ENCODE measurements around the gene HBB.

The HBB gene

DNA sequence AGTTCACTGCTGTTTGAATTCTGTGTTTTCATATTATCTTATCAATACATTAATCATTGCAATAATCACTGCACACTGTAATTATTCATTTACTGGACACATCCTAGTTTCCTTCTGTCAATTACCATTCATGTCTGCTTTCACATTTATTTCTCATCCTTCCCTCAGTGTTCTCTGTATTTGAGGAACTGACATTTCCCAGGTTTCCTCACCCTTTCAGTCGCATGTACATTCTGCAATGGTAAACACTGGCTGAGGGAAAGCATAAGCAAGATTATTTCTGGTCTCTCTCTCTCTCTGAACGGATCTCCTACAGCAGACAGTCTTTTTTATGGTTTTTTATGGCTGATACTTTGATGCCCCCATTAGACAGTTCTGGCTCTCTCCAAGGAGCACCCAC is 11.6 kb upstream of the HBB start:
- no peak overlapping the region for H3K27ac ChIP-seq (ENCODE audit: low read depth, low read length)
- H4K12ac ChIP-seq (ENCODE audit: low read depth, low read length), result no peak overlapping the region
- peaks cover 0 to 1% of the 10 kb centered on the region in 2 experiments for H3K36me3 ChIP-seq (ENCODE audit: control insufficient read depth in 1 of 2, insufficient read depth in 2 of 2, low read length in 2 of 2)
- H3K9ac ChIP-seq (ENCODE audit: low read length), result no peak overlapping the region
- H3K27me3 ChIP-seq (ENCODE audit: insufficient read depth, low read length), result no peaks in the 10 kb centered on the region
- H2AK5ac ChIP-seq (ENCODE audit: low read length), result no peak overlapping the region
- no peak for DNase-seq
- no peak overlapping the region for H3K18ac ChIP-seq (ENCODE audit: low read length)
- no peak overlapping the region for H3K4me3 ChIP-seq (ENCODE audit: low read depth, low read length)
- H3K23ac ChIP-seq (ENCODE audit: low read length), result no peak overlapping the region
- H4K8ac ChIP-seq (ENCODE audit: low read depth, low read length), result no peak overlapping the region
- H3K4me2 ChIP-seq (ENCODE audit: low read length), result no peak overlapping the region
- H4K91ac ChIP-seq (ENCODE audit: low read depth, low read length), result no peak overlapping the region
- no peaks in the 10 kb centered on the region for H3K4me1 ChIP-seq (ENCODE audit: control insufficient read depth in 1 of 2, insufficient read depth in 2 of 2, low read length in 2 of 2)
- H2BK12ac ChIP-seq (ENCODE audit: low read length), result no peak overlapping the region
- H2BK120ac ChIP-seq (ENCODE audit: insufficient read depth, low read length, poor library complexity), result no peak overlapping the region
- H3K79me1 ChIP-seq (ENCODE audit: low read length), result no peaks in the 10 kb centered on the region
- H3K9me3 ChIP-seq (ENCODE audit: insufficient read depth, low read depth, low read length), result no peaks in the 10 kb centered on the region
- H3K4ac ChIP-seq (ENCODE audit: low read depth, low read length), result no peak overlapping the region
- H2AFZ ChIP-seq (ENCODE audit: insufficient read depth, low read length, poor library complexity), result no peak overlapping the region
- H3K14ac ChIP-seq (ENCODE audit: low read length), result no peak overlapping the region
- H2BK5ac ChIP-seq (ENCODE audit: low read depth, low read length, poor library complexity), result no peak overlapping the region
- H3K79me2 ChIP-seq (ENCODE audit: control insufficient read depth, insufficient read depth, low read length, poor library complexity), result no peaks in the 10 kb centered on the region
- no CpG with 5 or more reads among the region's 2 CpGs for WGBS (ENCODE audit: extremely low coverage, insufficient coverage, insufficient read length)

DNA sequence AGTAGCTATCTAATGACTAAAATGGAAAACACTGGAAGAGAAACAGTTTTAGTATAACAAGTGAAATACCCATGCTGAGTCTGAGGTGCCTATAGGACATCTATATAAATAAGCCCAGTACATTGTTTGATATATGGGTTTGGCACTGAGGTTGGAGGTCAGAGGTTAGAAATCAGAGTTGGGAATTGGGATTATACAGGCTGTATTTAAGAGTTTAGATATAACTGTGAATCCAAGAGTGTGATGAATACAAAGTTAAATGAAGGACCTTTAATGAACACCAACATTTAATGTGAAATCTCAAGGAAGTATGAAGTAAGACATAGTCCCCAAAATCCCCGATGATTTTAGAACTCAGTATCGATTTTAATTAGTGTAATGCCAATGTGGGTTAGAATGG is 10.5 kb upstream of the HBB start:
- DNase-seq, result no peak
- H3K27me3 ChIP-seq (ENCODE audit: insufficient read depth, low read length), result no peaks in the 10 kb centered on the region
- no peak overlapping the region for H3K4me3 ChIP-seq (ENCODE audit: low read depth, low read length)
- no peak overlapping the region for H3K4me2 ChIP-seq (ENCODE audit: low read length)
- no CpG with 5 or more reads among the region's 2 CpGs for WGBS (ENCODE audit: extremely low coverage, insufficient coverage, insufficient read length)
- no peak overlapping the region for H2BK12ac ChIP-seq (ENCODE audit: low read length)
- no peak overlapping the region for H3K9ac ChIP-seq (ENCODE audit: low read length)
- H3K79me1 ChIP-seq (ENCODE audit: low read length), result no peaks in the 10 kb centered on the region
- no peak overlapping the region for H4K12ac ChIP-seq (ENCODE audit: low read depth, low read length)
- H3K18ac ChIP-seq (ENCODE audit: low read length), result no peak overlapping the region
- H3K4me1 ChIP-seq (ENCODE audit: control insufficient read depth in 1 of 2, insufficient read depth in 2 of 2, low read length in 2 of 2), result no peaks in the 10 kb centered on the region
- H2AFZ ChIP-seq (ENCODE audit: insufficient read depth, low read length, poor library complexity), result no peak overlapping the region
- H3K14ac ChIP-seq (ENCODE audit: low read length), result no peak overlapping the region
- H3K27ac ChIP-seq (ENCODE audit: low read depth, low read length), result no peak overlapping the region
- no peak overlapping the region for H2BK5ac ChIP-seq (ENCODE audit: low read depth, low read length, poor library complexity)
- peaks cover 1% of the 10 kb centered on the region for H3K9me3 ChIP-seq (ENCODE audit: insufficient read depth, low read depth, low read length)
- H3K23ac ChIP-seq (ENCODE audit: low read length), result no peak overlapping the region
- H3K4ac ChIP-seq (ENCODE audit: low read depth, low read length), result no peak overlapping the region
- H2BK120ac ChIP-seq (ENCODE audit: insufficient read depth, low read length, poor library complexity), result no peak overlapping the region
- no peak overlapping the region for H4K8ac ChIP-seq (ENCODE audit: low read depth, low read length)
- peaks cover 0 to 1% of the 10 kb centered on the region in 2 experiments for H3K36me3 ChIP-seq (ENCODE audit: control insufficient read depth in 1 of 2, insufficient read depth in 2 of 2, low read length in 2 of 2)
- H4K91ac ChIP-seq (ENCODE audit: low read depth, low read length), result no peak overlapping the region
- no peak overlapping the region for H2AK5ac ChIP-seq (ENCODE audit: low read length)
- H3K79me2 ChIP-seq (ENCODE audit: control insufficient read depth, insufficient read depth, low read length, poor library complexity), result no peaks in the 10 kb centered on the region

DNA sequence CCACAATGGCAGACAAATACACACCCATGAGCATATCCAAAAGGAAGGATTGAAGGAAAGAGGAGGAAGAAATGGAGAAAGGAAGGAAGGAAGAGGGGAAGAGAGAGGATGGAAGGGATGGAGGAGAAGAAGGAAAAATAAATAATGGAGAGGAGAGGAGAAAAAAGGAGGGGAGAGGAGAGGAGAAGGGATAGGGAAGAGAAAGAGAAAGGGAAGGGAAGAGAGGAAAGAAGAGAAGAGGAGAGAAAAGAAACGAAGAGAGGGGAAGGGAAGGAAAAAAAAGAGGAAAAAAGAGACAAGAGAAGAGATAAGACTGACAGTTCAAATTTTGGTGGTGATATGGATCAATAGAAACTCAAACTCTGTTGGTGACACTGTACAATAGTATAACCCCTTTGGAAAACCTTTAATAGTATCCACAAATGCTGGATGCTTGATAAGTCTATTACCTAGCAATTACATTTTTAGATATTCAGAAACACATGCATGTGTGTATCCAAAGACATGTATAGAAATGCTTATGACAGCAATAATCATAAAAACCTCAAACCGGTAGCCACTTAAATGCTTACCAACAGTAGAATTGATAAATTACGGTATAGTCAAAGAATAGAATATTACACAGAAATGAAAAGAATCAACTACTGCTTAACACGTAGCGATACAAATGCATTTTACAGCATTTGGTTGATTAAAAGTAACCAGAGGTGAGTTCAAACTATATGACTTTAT is 8.7 kb upstream of the HBB start:
- Histone ChIP-seq H3K18ac (ENCODE audit: low read length) (no peak overlapping the region), H3K79me2 (ENCODE audit: control insufficient read depth, insufficient read depth, low read length, poor library complexity) (no peaks in the 10 kb centered on the region), H3K14ac (ENCODE audit: low read length) (no peak overlapping the region), H3K4me3 (ENCODE audit: low read depth, low read length) (no peak overlapping the region), H3K4me2 (ENCODE audit: low read length) (no peak overlapping the region), H3K9me3 (ENCODE audit: insufficient read depth, low read depth, low read length) (peaks cover 1% of the 10 kb centered on the region), H3K23ac (ENCODE audit: low read length) (no peak overlapping the region), H2BK5ac (ENCODE audit: low read depth, low read length, poor library complexity) (no peak overlapping the region), H3K79me1 (ENCODE audit: low read length) (no peaks in the 10 kb centered on the region), H3K9ac (ENCODE audit: low read length) (no peak overlapping the region), H2BK120ac (ENCODE audit: insufficient read depth, low read length, poor library complexity) (no peak overlapping the region), H3K36me3 (ENCODE audit: control insufficient read depth in 1 of 2, insufficient read depth in 2 of 2, low read length in 2 of 2) (peaks cover 0 to 1% of the 10 kb centered on the region in 2 experiments), H3K4me1 (ENCODE audit: control insufficient read depth in 1 of 2, insufficient read depth in 2 of 2, low read length in 2 of 2) (no peaks in the 10 kb centered on the region), H4K91ac (ENCODE audit: low read depth, low read length) (no peak overlapping the region), H4K12ac (ENCODE audit: low read depth, low read length) (no peak overlapping the region), H2BK12ac (ENCODE audit: low read length) (no peak overlapping the region), H3K27me3 (ENCODE audit: insufficient read depth, low read length) (no peaks in the 10 kb centered on the region), H3K4ac (ENCODE audit: low read depth, low read length) (no peak overlapping the region), H4K8ac (ENCODE audit: low read depth, low read length) (no peak overlapping the region), H2AFZ (ENCODE audit: insufficient read depth, low read length, poor library complexity) (no peak overlapping the region), H2AK5ac (ENCODE audit: low read length) (no peak overlapping the region), H3K27ac (ENCODE audit: low read depth, low read length) (no peak overlapping the region)
- no peak for DNase-seq
- no CpG with 5 or more reads among the region's 5 CpGs for WGBS (ENCODE audit: extremely low coverage, insufficient coverage, insufficient read length)

DNA sequence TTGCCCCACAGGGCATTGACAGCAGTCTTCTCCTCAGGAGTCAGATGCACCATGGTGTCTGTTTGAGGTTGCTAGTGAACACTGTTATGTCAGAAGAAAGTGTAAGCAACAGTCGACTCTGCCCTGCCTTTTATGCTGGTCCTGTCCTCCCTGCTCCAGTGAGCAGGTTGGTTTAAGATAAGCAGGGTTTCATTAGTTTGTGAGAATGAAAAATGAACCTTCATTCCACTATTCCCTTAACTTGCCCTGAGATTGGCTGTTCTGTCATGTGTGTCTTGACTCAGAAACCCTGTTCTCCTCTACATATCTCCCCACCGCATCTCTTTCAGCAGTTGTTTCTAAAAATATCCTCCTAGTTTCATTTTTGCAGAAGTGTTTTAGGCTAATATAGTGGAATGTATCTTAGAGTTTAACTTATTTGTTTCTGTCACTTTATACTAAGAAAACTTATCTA is 7.5 kb upstream of the HBB start, which contains the start of gene HBD:
Gene HBD, minus strand, starts transcription at position 103 of the 454 bp plus-strand sequence. Its CDS starts 50 bp downstream, at position 53.
- Histone ChIP-seq H3K27me3 (ENCODE audit: insufficient read depth, low read length) (no peaks in the 10 kb centered on the region), H4K12ac (ENCODE audit: low read depth, low read length) (no peak within 1 kb of the TSS), H2BK120ac (ENCODE audit: insufficient read depth, low read length, poor library complexity) (no peak within 1 kb of the TSS), H4K8ac (ENCODE audit: low read depth, low read length) (no peak within 1 kb of the TSS), H3K14ac (ENCODE audit: low read length) (no peak within 1 kb of the TSS), H3K4ac (ENCODE audit: low read depth, low read length) (no peak within 1 kb of the TSS), H4K91ac (ENCODE audit: low read depth, low read length) (no peak within 1 kb of the TSS), H2BK12ac (ENCODE audit: low read length) (no peak within 1 kb of the TSS), H2AK5ac (ENCODE audit: low read length) (no peak within 1 kb of the TSS), H3K27ac (ENCODE audit: low read depth, low read length) (no peak within 1 kb of the TSS), H3K9ac (ENCODE audit: low read length) (no peak within 1 kb of the TSS), H3K4me2 (ENCODE audit: low read length) (no peak within 1 kb of the TSS), H3K79me1 (ENCODE audit: low read length) (no peaks in the 10 kb centered on the region), H3K4me1 (ENCODE audit: control insufficient read depth in 1 of 2, insufficient read depth in 2 of 2, low read length in 2 of 2) (no peaks in the 10 kb centered on the region), H3K18ac (ENCODE audit: low read length) (no peak within 1 kb of the TSS), H3K9me3 (ENCODE audit: insufficient read depth, low read depth, low read length) (peaks cover 1% of the 10 kb centered on the region), H2BK5ac (ENCODE audit: low read depth, low read length, poor library complexity) (no peak within 1 kb of the TSS), H3K36me3 (ENCODE audit: control insufficient read depth in 1 of 2, insufficient read depth in 2 of 2, low read length in 2 of 2) (peaks cover 0 to 1% of the 10 kb centered on the region in 2 experiments), H3K4me3 (ENCODE audit: low read depth, low read length) (no peak within 1 kb of the TSS), H3K79me2 (ENCODE audit: control insufficient read depth, insufficient read depth, low read length, poor library complexity) (no peaks in the 10 kb centered on the region), H2AFZ (ENCODE audit: insufficient read depth, low read length, poor library complexity) (no peak within 1 kb of the TSS), H3K23ac (ENCODE audit: low read length) (no peak within 1 kb of the TSS)
- WGBS (ENCODE audit: extremely low coverage, insufficient coverage, insufficient read length), result no CpG with 5 or more reads among the region's 2 CpGs
- DNase-seq, result no peak

All from trophoblast cell (in vitro differentiated cells and primary cell).